MCF 10A (cell line): Measurements from ENCODE around the gene GNG13. TPM values are rescaled to one million over a fixed set of nuclear protein-coding genes. Genes with fewer than 3 reads are reported as not detected.

Experiments
- BruUV-seq: library from RNA; stranded (reverse); fragments of 400-500 nt; replicated peaks from 2 replicates; lab custom pipeline; 2021; lab: Mats Ljungman, UMichigan
- CTCF ChIA-PET: fragments of 300-600 bp; sonication (Branson Sonifier 250); formaldehyde crosslinking; extraction: SDS; loops from one replicate; lab custom pipeline; 2021; ENCODE audit warnings: antibody characterized with exemption, inconsistent platforms; lab: Yijun Ruan, JAX
- POLR2A ChIA-PET: fragments of 300-600, 350-650 bp; sonication (Branson Sonifier 250); formaldehyde crosslinking; extraction: SDS; loops from one replicate; lab custom pipeline; 2020; ENCODE audit warnings: antibody characterized with exemption, inconsistent platforms; lab: Yijun Ruan, JAX
- DNase-seq: peaks from one replicate; pipeline ENCODE4 v3.0.0-alpha.2; 2018; ENCODE audit not compliant: unreplicated experiment
- H3K27ac Mint-ChIP-seq: one replicate; pipeline ENCODE4 v1.8.0; 2022; ENCODE audit warnings: mild to moderate bottlenecking, low read depth, mixed read lengths; ENCODE audit not compliant: unreplicated experiment
- H3K27me3 Mint-ChIP-seq: one replicate; pipeline ENCODE4 v1.8.0; 2022; ENCODE audit warnings: mixed read lengths; ENCODE audit not compliant: insufficient read depth, unreplicated experiment
- H3K36me3 Mint-ChIP-seq: one replicate; pipeline ENCODE4 v1.8.0; 2022; ENCODE audit warnings: mild to moderate bottlenecking, moderate library complexity, mixed read lengths; ENCODE audit not compliant: insufficient read depth, unreplicated experiment
- H3K4me1 Mint-ChIP-seq: one replicate; pipeline ENCODE4 v1.8.0; 2022; ENCODE audit warnings: mixed read lengths; ENCODE audit not compliant: insufficient read depth, unreplicated experiment
- H3K4me3 Mint-ChIP-seq: one replicate; pipeline ENCODE4 v1.8.0; 2022; ENCODE audit warnings: mild to moderate bottlenecking, moderate library complexity, mixed read lengths; ENCODE audit not compliant: unreplicated experiment
- H3K9me3 Mint-ChIP-seq: one replicate; pipeline ENCODE4 v1.8.0; 2022; ENCODE audit warnings: mixed read lengths; ENCODE audit not compliant: unreplicated experiment
- CTCF ChIP-seq: fragments of 200-600 bp; IDR thresholded peaks from one replicate; pipeline ENCODE4 v1.8.0; 2022; ENCODE audit warnings: antibody characterized with exemption, mild to moderate bottlenecking; ENCODE audit not compliant: unreplicated experiment
- intact Hi-C: fragments of 100-400 bp; cut with micrococcal nuclease; formaldehyde crosslinking; loops from 2 replicates; pipeline ENCODE4 v1.14.1; 2022
- total RNA-seq: library from RNA; stranded (reverse); gene quantifications from 2 replicates; pipeline ENCODE4 v1.2.3, GENCODE V29; 2022

GNG13 gene
- total RNA-seq, 1 experiment from 2014 or later, result not detected

- Mint-ChIP-seq H3K4me3 (no peak overlapping the region), H3K9me3 (no peaks in the 10 kb centered on the region), H3K36me3 (peaks cover under 1% of the 10 kb centered on the region), H3K27me3 (no peaks in the 10 kb centered on the region), H3K4me1 (peaks cover under 1% of the 10 kb centered on the region), H3K27ac (no peak overlapping the region)
- TF ChIP-seq CTCF, result no peak
- POLR2A ChIA-PET, result interaction anchor here (1.0 kb wide), 1 partner anchor 18 kb away, joined by 3 read pairs; no protein-coding TSS in a partner anchor
- CTCF ChIA-PET, result interaction anchor here (0.6 kb wide), 1 partner anchor 16 kb away, joined by 3 read pairs; no protein-coding TSS in a partner anchor
- no TSS peak for BruUV-seq
- intact Hi-C loops, result no loop called here
- no peak for DNase-seq
Measured at GRCh38 chr16:800834-801511, 439 bp upstream of the GNG13 start.

GRCh38 chr16:799111-799947, 1.2 kb downstream of the GNG13 start:
- H3K27ac Mint-ChIP-seq, result no peak overlapping the region
- H3K4me3 Mint-ChIP-seq, result no peak overlapping the region
- no peak for TF ChIP-seq CTCF
- BruUV-seq, result no TSS peak
- CTCF ChIA-PET, result no interaction called here
- intact Hi-C loops, result no loop called here
- H3K27me3 Mint-ChIP-seq, result no peaks in the 10 kb centered on the region
- H3K36me3 Mint-ChIP-seq, result no peaks in the 10 kb centered on the region
- no peak for DNase-seq
- no peaks in the 10 kb centered on the region for H3K9me3 Mint-ChIP-seq
- POLR2A ChIA-PET, result no interaction called here
- H3K4me1 Mint-ChIP-seq, result peaks cover 5% of the 10 kb centered on the region

- Mint-ChIP-seq H3K27ac (no peak overlapping the region), H3K4me1 (peaks cover 5% of the 10 kb centered on the region), H3K9me3 (no peaks in the 10 kb centered on the region), H3K27me3 (no peaks in the 10 kb centered on the region), H3K4me3 (no peak overlapping the region), H3K36me3 (no peaks in the 10 kb centered on the region)
- ChIA-PET CTCF (no interaction called here), POLR2A (no interaction called here)
- BruUV-seq, result no TSS peak
- intact Hi-C loops, result no loop called here
- no peak for TF ChIP-seq CTCF
- no peak for DNase-seq
Measured at GRCh38 chr16:798666-799065, 1.9 kb downstream of the GNG13 start.

GRCh38 chr16:797686-798085, 2.8 kb downstream of the GNG13 start:
- Mint-ChIP-seq H3K4me3 (no peak overlapping the region), H3K27me3 (no peaks in the 10 kb centered on the region), H3K27ac (no peak overlapping the region), H3K9me3 (no peaks in the 10 kb centered on the region), H3K4me1 (peaks cover 5% of the 10 kb centered on the region), H3K36me3 (no peaks in the 10 kb centered on the region)
- BruUV-seq, result no TSS peak
- POLR2A ChIA-PET, result interaction anchor here (0.7 kb wide), 1 partner anchor 10 kb away, joined by 3 read pairs; no protein-coding TSS in a partner anchor
- TF ChIP-seq CTCF, result no peak
- intact Hi-C loops, result no loop called here
- CTCF ChIA-PET, result no interaction called here
- DNase-seq, result no peak
